PFSK-1 (cell line): Measurements from ENCODE around the gene CFAP70.

Source experiments
- FOXP2 ChIP-seq: optimal IDR thresholded peaks from 2 replicates; pipeline ENCODE3; 2011; ENCODE audit warnings: borderline replicate concordance, control low read depth, inconsistent platforms; ENCODE audit not compliant: insufficient read depth; ENCODE audit errors: extremely low read length, extremely low read depth
- POLR2AphosphoS5 ChIP-seq: IDR thresholded peaks from 2 replicates; pipeline ENCODE4 v1.6.1; 2012; ENCODE audit warnings: low read depth, mild to moderate bottlenecking, control low read depth, low read length, moderate library complexity
- REST ChIP-seq, 2 experiments: IDR thresholded peaks; 2 replicates each; pipeline versions ENCODE4 v1.6.1 to v1.8.0; 2011 to 2012; ENCODE audit warnings: low read depth in 2 of 2, low read length in 2 of 2, control low read depth in 1 of 2, inconsistent platforms in 1 of 2, mild to moderate bottlenecking in 1 of 2, moderate library complexity in 1 of 2; ENCODE audit not compliant: insufficient read depth in 1 of 2
- SIN3A ChIP-seq: IDR thresholded peaks from 2 replicates; pipeline ENCODE4 v1.6.1; 2012; ENCODE audit warnings: mild to moderate bottlenecking, low read length, moderate library complexity, borderline replicate concordance; ENCODE audit not compliant: insufficient read depth
- TAF1 ChIP-seq: IDR thresholded peaks from 2 replicates; pipeline ENCODE4 v1.6.1; 2012; ENCODE audit warnings: low read length, control low read depth, borderline replicate concordance; ENCODE audit not compliant: insufficient read depth

Gene CFAP70

GRCh38 chr10:73333202-73333601, 25.5 kb downstream of the CFAP70 start:
- TF ChIP-seq POLR2AphosphoS5 = no peak

GRCh38 chr10:73332379-73332778, 26.3 kb downstream of the CFAP70 start:
- no peak for TF ChIP-seq REST (IDR thresholded peaks at IDR 0.05; ENCODE audit: insufficient read depth in 1 of 2, low read depth in 2 of 2, low read length in 2 of 2)
- no peak for TF ChIP-seq SIN3A
- no peak for TF ChIP-seq FOXP2

GRCh38 chr10:73310475-73310874, 48.2 kb downstream of the CFAP70 start:
- TF ChIP-seq TAF1 (no peak), REST (IDR thresholded peaks at IDR 0.05; ENCODE audit: insufficient read depth in 1 of 2, low read depth in 2 of 2, low read length in 2 of 2) (peak in 1 of 2 experiments; percentile 65; a peak in 2 of 4 replicates)

GRCh38 chr10:73307203-73307800, 51.4 kb downstream of the CFAP70 start:
- TF ChIP-seq SIN3A = no peak
- no peak for TF ChIP-seq POLR2AphosphoS5
- TF ChIP-seq FOXP2 = no peak
- TF ChIP-seq TAF1 = no peak
- TF ChIP-seq REST (IDR thresholded peaks at IDR 0.05; ENCODE audit: insufficient read depth in 1 of 2, low read depth in 2 of 2, low read length in 2 of 2) = no peak

- TF ChIP-seq TAF1 = no peak
- TF ChIP-seq POLR2AphosphoS5 = no peak
Measured at GRCh38 chr10:73306171-73306708, 52.4 kb downstream of the CFAP70 start.

GRCh38 chr10:73296946-73297345, 61.7 kb downstream of the CFAP70 start:
- TF ChIP-seq FOXP2 = no peak
- TF ChIP-seq REST (IDR thresholded peaks at IDR 0.05; ENCODE audit: insufficient read depth in 1 of 2, low read depth in 2 of 2, low read length in 2 of 2) = no peak
- no peak for TF ChIP-seq POLR2AphosphoS5
- no peak for TF ChIP-seq SIN3A
- no peak for TF ChIP-seq TAF1
